WTC11 (cell line): ENCODE measurements around the gene XKR8. TPM values are rescaled to one million over a fixed set of nuclear protein-coding genes. Genes with fewer than 3 reads are reported as not detected.

Experiments
- ATAC-seq: fragments of 200-7000 bp; cut with Tn5 transposase; 2 replicates; pipeline ENCODE4 v1.10.0; 2021; ENCODE audit warnings: mild to moderate bottlenecking, moderate library complexity
- CTCF ChIA-PET: fragments of 300-600 bp; sonication (Branson Sonifier 250); formaldehyde crosslinking; loops from one replicate; lab custom pipeline; 2021; ENCODE audit warnings: antibody characterized with exemption; lab: Charles Lee
- POLR2A ChIA-PET: fragments of 350-600 bp; sonication (Branson Sonifier 250); formaldehyde crosslinking; loops from one replicate; lab custom pipeline; 2021; ENCODE audit warnings: antibody characterized with exemption; lab: Charles Lee
- DNase-seq: peaks from one replicate; pipeline ENCODE4 v3.0.0; 2021; ENCODE audit warnings: low spot score
- H3K27ac Mint-ChIP-seq: 2 replicates; pipeline ENCODE4 v1.8.0; 2021; ENCODE audit warnings: mixed read lengths
- H3K27me3 Mint-ChIP-seq: 2 replicates; pipeline ENCODE4 v1.8.0; 2021; ENCODE audit warnings: low read depth, mild to moderate bottlenecking, moderate library complexity, mixed read lengths
- H3K36me3 Mint-ChIP-seq: 2 replicates; pipeline ENCODE4 v1.8.0; 2021; ENCODE audit warnings: mixed read lengths
- H3K4me1 Mint-ChIP-seq: 2 replicates; pipeline ENCODE4 v1.8.0; 2022; ENCODE audit warnings: mixed read lengths
- H3K4me3 Mint-ChIP-seq: 2 replicates; pipeline ENCODE4 v1.8.0; 2021; ENCODE audit warnings: mild to moderate bottlenecking, moderate library complexity, mixed read lengths
- H3K9me3 Mint-ChIP-seq: 2 replicates; pipeline ENCODE4 v1.8.0; 2021; ENCODE audit warnings: mixed read lengths
- CREB1 ChIP-seq: sonication (generic); formaldehyde crosslinking; IDR thresholded peaks from 2 replicates; pipeline ENCODE4 v1.8.0; 2023; ENCODE audit warnings: mild to moderate bottlenecking, missing genetic modification reagents
- CREM ChIP-seq: sonication (generic); formaldehyde crosslinking; IDR thresholded peaks from 2 replicates; pipeline ENCODE4 v1.8.1; 2022; ENCODE audit warnings: mild to moderate bottlenecking, missing genetic modification reagents, moderate library complexity
- ELF4 ChIP-seq: sonication (generic); formaldehyde crosslinking; IDR thresholded peaks from 2 replicates; pipeline ENCODE4 v1.8.1; 2022; ENCODE audit warnings: low read depth, mild to moderate bottlenecking, moderate library complexity, missing genetic modification reagents
- FOXK1 ChIP-seq: sonication (generic); formaldehyde crosslinking; IDR thresholded peaks from 2 replicates; pipeline ENCODE4 v1.8.0; 2022; ENCODE audit warnings: mild to moderate bottlenecking, moderate library complexity, missing genetic modification reagents
- FOXP1 ChIP-seq: sonication (generic); formaldehyde crosslinking; IDR thresholded peaks from 2 replicates; pipeline ENCODE4 v1.8.0; 2022; ENCODE audit warnings: missing genetic modification reagents, mild to moderate bottlenecking, moderate library complexity, borderline replicate concordance
- GTF2I ChIP-seq: fragments of 250-450 bp; sonication (Bioruptor Pico); conservative IDR thresholded peaks from 2 replicates; pipeline ENCODE4 v1.4.0; 2021; ENCODE audit warnings: mild to moderate bottlenecking
- NR3C1 ChIP-seq: sonication (generic); formaldehyde crosslinking; conservative IDR thresholded peaks from 2 replicates; pipeline ENCODE4 v1.8.1; 2023; ENCODE audit warnings: low read depth, mild to moderate bottlenecking, missing genetic modification reagents
- PRRX2 ChIP-seq: fragments of 250-450 bp; sonication (Bioruptor Pico); IDR thresholded peaks from 2 replicates; pipeline ENCODE4 v1.8.0; 2021; ENCODE audit warnings: mild to moderate bottlenecking
- SP1 ChIP-seq: sonication (generic); formaldehyde crosslinking; conservative IDR thresholded peaks from 2 replicates; pipeline ENCODE4 v1.8.1; 2022; ENCODE audit warnings: missing genetic modification reagents
- TCF7 ChIP-seq: sonication (generic); formaldehyde crosslinking; IDR thresholded peaks from 2 replicates; pipeline ENCODE4 v1.8.0; 2022; ENCODE audit warnings: mild to moderate bottlenecking, low read depth, missing genetic modification reagents, moderate library complexity
- TEAD1 ChIP-seq: sonication (generic); formaldehyde crosslinking; IDR thresholded peaks from 2 replicates; pipeline ENCODE4 v1.8.0; 2022; ENCODE audit warnings: mild to moderate bottlenecking, missing genetic modification reagents
- TEAD4 ChIP-seq: sonication (generic); formaldehyde crosslinking; IDR thresholded peaks from 2 replicates; pipeline ENCODE4 v1.8.0; 2022; ENCODE audit warnings: mild to moderate bottlenecking, missing genetic modification reagents
- ZNF121 ChIP-seq: sonication (generic); formaldehyde crosslinking; IDR thresholded peaks from 2 replicates; pipeline ENCODE4 v1.8.0; 2023; ENCODE audit warnings: missing genetic modification reagents
- ZNF219 ChIP-seq: sonication (generic); formaldehyde crosslinking; IDR thresholded peaks from 2 replicates; pipeline ENCODE4 v1.8.0; 2023; ENCODE audit warnings: missing genetic modification reagents, mild to moderate bottlenecking, borderline replicate concordance
- ZNF263 ChIP-seq: sonication (generic); formaldehyde crosslinking; IDR thresholded peaks from 2 replicates; pipeline ENCODE4 v1.8.1; 2022; ENCODE audit warnings: low read depth, mild to moderate bottlenecking, moderate library complexity, missing genetic modification reagents
- total RNA-seq: library from RNA; stranded (reverse); gene quantifications from 3 replicates; pipeline ENCODE4 v1.2.3, GENCODE V29; 2021
- TF ChIP-seq, protein P1 (sequence below): sonication (generic); formaldehyde crosslinking; IDR thresholded peaks from 2 replicates; pipeline ENCODE4 v1.8.1; 2022; ENCODE audit warnings: missing genetic modification reagents, borderline replicate concordance
- TF ChIP-seq, protein P2 (sequence below): sonication (generic); formaldehyde crosslinking; IDR thresholded peaks from 2 replicates; pipeline ENCODE4 v1.8.1; 2023; ENCODE audit warnings: mild to moderate bottlenecking, missing genetic modification reagents
- TF ChIP-seq, protein P3 (sequence below): sonication (generic); formaldehyde crosslinking; IDR thresholded peaks from 2 replicates; pipeline ENCODE4 v1.8.0; 2023; ENCODE audit warnings: missing genetic modification reagents
- TF ChIP-seq, protein P4 (sequence below): sonication (generic); formaldehyde crosslinking; conservative IDR thresholded peaks from 2 replicates; pipeline ENCODE4 v1.8.1; 2022; ENCODE audit warnings: mild to moderate bottlenecking, missing genetic modification reagents
- TF ChIP-seq, protein P5 (sequence below): sonication (generic); formaldehyde crosslinking; IDR thresholded peaks from 2 replicates; pipeline ENCODE4 v1.8.0; 2022; ENCODE audit warnings: mild to moderate bottlenecking, missing genetic modification reagents
- TF ChIP-seq, protein P6 (sequence below): sonication (generic); formaldehyde crosslinking; IDR thresholded peaks from 2 replicates; pipeline ENCODE4 v1.8.1; 2022; ENCODE audit warnings: low read depth, mild to moderate bottlenecking, moderate library complexity, missing genetic modification reagents, borderline replicate concordance
- TF ChIP-seq, protein P7 (sequence below): fragments of 250-450 bp; sonication (Bioruptor Pico); IDR thresholded peaks from 2 replicates; pipeline ENCODE4 v1.9.0; 2021; ENCODE audit warnings: mild to moderate bottlenecking

XKR8 gene
- total RNA-seq, 1 experiment from 2014 or later: 15.5 TPM

DNA sequence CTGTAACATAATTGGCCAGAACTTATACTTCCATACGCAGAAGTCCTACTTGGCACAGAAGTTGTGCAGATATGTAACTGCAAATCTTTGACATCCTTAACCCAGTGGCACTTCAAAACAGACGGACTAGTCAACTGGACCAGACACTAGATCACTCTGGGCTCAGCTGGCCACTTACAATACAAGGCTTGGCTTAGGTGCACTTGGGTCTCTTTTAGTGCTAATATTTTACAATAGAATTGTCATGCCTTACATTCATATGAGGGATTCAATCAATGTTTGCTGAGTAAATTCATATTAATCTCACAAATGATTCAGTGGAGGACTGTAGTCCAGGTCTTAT is 20.1 kb downstream of the XKR8 start:
- DNase-seq (no peak), ATAC-seq (no peak)
- no peak overlapping the region for H3K27ac Mint-ChIP-seq
- no peaks in the 10 kb centered on the region for H3K27me3 Mint-ChIP-seq
- no peak for TF ChIP-seq ZNF121 (CRISPR knock-in tag)
- TF ChIP-seq, protein P1, sequence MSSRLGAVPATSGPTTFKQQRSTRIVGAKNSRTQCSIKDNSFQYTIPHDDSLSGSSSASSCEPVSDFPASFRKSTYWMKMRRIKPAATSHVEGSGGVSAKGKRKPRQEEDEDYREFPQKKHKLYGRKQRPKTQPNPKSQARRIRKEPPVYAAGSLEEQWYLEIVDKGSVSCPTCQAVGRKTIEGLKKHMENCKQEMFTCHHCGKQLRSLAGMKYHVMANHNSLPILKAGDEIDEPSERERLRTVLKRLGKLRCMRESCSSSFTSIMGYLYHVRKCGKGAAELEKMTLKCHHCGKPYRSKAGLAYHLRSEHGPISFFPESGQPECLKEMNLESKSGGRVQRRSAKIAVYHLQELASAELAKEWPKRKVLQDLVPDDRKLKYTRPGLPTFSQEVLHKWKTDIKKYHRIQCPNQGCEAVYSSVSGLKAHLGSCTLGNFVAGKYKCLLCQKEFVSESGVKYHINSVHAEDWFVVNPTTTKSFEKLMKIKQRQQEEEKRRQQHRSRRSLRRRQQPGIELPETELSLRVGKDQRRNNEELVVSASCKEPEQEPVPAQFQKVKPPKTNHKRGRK (CRISPR knock-in tag): no peak
- TF ChIP-seq, protein P2, sequence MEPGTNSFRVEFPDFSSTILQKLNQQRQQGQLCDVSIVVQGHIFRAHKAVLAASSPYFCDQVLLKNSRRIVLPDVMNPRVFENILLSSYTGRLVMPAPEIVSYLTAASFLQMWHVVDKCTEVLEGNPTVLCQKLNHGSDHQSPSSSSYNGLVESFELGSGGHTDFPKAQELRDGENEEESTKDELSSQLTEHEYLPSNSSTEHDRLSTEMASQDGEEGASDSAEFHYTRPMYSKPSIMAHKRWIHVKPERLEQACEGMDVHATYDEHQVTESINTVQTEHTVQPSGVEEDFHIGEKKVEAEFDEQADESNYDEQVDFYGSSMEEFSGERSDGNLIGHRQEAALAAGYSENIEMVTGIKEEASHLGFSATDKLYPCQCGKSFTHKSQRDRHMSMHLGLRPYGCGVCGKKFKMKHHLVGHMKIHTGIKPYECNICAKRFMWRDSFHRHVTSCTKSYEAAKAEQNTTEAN (CRISPR knock-in tag): no peak
- no peak for TF ChIP-seq TEAD1 (CRISPR knock-in tag)
- ChIA-PET POLR2A (no interaction called here), CTCF (interaction anchor here (1.3 to 4.2 kb wide), 4 partner anchors 20 to 122 kb away, joined by 3 to 19 read pairs (median 5); partner anchors contain the start of genes THEMIS2 and XKR8)
- H3K9me3 Mint-ChIP-seq: no peaks in the 10 kb centered on the region
- no peak overlapping the region for H3K4me3 Mint-ChIP-seq
- H3K4me1 Mint-ChIP-seq: no peaks in the 10 kb centered on the region
- no peaks in the 10 kb centered on the region; the same call in 1 of the 2 replicates for H3K36me3 Mint-ChIP-seq

DNA sequence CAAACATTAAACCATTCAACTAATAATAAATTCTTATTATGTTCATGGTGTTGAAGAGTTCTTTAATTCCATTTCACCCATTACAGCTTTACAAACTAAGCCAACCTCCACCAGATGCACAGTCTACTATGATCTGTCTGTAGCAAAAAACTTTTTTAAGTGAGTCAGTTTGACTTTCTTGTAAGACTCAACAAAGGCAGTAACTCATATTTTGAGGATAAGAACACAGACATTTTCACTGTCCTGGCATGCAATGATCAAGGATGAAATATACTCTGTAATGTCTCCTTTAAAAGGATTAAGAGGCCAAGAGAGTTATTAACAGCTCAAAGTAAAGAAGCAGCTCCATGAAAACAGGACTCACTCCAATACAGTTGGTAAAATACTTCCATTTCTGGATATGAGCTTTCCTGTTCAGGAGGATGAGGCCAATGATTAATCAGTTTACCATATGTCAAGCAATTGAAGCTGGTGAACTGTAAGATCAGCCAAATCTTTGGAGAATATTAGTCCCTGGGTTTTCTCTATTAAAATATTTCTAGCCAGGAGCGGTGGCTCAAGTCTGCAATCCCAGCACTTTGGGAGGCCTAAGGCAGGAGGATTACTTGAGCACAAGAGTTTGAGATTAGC is 20.6 kb downstream of the XKR8 start:
- Mint-ChIP-seq H3K27ac (no peak overlapping the region), H3K4me3 (no peak overlapping the region), H3K36me3 (no peaks in the 10 kb centered on the region; the same call in none of the 2 replicates), H3K9me3 (no peaks in the 10 kb centered on the region), H3K27me3 (no peaks in the 10 kb centered on the region), H3K4me1 (no peaks in the 10 kb centered on the region)
- no peak for TF ChIP-seq TEAD4 (CRISPR knock-in tag)
- no peak for DNase-seq
- POLR2A ChIA-PET: no interaction called here
- ATAC-seq: no peak
- CTCF ChIA-PET: interaction anchor here (1.4 to 4.2 kb wide), 4 partner anchors 20 to 122 kb away, joined by 3 to 19 read pairs (median 6); partner anchors contain the start of gene XKR8

DNA sequence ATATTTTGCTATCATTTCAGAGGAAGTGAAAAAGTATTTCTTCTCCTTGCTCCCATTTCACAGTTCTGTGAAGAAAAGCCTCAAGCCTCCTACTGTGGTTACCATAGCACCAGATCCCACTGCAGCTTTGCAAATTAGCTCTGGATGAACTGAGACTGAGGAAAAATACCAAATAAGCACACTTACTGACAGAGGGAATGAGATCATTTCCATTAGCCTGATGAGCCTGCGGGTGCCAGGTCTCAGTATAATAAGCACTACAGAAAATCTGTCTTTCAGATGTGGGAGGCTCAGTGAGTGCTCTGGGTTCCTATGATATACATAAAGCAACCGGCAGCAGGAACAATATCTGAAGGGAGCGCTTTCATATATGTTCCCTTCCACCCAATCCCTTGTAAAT is 21.4 kb downstream of the XKR8 start:
- Mint-ChIP-seq H3K4me3 (no peak overlapping the region), H3K9me3 (no peaks in the 10 kb centered on the region), H3K27me3 (no peaks in the 10 kb centered on the region), H3K27ac (no peak overlapping the region), H3K36me3 (no peaks in the 10 kb centered on the region; the same call in none of the 2 replicates), H3K4me1 (no peaks in the 10 kb centered on the region)
- TF ChIP-seq, protein P3, sequence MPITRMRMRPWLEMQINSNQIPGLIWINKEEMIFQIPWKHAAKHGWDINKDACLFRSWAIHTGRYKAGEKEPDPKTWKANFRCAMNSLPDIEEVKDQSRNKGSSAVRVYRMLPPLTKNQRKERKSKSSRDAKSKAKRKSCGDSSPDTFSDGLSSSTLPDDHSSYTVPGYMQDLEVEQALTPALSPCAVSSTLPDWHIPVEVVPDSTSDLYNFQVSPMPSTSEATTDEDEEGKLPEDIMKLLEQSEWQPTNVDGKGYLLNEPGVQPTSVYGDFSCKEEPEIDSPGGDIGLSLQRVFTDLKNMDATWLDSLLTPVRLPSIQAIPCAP (CRISPR knock-in tag): no peak
- TF ChIP-seq, protein P4, sequence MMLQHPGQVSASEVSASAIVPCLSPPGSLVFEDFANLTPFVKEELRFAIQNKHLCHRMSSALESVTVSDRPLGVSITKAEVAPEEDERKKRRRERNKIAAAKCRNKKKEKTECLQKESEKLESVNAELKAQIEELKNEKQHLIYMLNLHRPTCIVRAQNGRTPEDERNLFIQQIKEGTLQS (CRISPR knock-in tag): no peak
- TF ChIP-seq, protein P5, sequence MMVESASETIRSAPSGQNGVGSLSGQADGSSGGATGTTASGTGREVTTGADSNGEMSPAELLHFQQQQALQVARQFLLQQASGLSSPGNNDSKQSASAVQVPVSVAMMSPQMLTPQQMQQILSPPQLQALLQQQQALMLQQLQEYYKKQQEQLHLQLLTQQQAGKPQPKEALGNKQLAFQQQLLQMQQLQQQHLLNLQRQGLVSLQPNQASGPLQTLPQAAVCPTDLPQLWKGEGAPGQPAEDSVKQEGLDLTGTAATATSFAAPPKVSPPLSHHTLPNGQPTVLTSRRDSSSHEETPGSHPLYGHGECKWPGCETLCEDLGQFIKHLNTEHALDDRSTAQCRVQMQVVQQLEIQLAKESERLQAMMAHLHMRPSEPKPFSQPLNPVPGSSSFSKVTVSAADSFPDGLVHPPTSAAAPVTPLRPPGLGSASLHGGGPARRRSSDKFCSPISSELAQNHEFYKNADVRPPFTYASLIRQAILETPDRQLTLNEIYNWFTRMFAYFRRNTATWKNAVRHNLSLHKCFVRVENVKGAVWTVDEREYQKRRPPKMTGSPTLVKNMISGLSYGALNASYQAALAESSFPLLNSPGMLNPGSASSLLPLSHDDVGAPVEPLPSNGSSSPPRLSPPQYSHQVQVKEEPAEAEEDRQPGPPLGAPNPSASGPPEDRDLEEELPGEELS (CRISPR knock-in tag): no peak
- no peak for TF ChIP-seq GTF2I
- no peak for TF ChIP-seq FOXK1 (CRISPR knock-in tag)
- TF ChIP-seq ZNF219: no peak
- TF ChIP-seq, protein P6, sequence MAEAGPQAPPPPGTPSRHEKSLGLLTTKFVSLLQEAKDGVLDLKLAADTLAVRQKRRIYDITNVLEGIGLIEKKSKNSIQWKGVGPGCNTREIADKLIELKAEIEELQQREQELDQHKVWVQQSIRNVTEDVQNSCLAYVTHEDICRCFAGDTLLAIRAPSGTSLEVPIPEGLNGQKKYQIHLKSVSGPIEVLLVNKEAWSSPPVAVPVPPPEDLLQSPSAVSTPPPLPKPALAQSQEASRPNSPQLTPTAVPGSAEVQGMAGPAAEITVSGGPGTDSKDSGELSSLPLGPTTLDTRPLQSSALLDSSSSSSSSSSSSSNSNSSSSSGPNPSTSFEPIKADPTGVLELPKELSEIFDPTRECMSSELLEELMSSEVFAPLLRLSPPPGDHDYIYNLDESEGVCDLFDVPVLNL (CRISPR knock-in tag): no peak
- no peak for TF ChIP-seq ELF4 (CRISPR knock-in tag)
- no peak for TF ChIP-seq FOXP1 (CRISPR knock-in tag)
- TF ChIP-seq TCF7: no peak
- TF ChIP-seq, protein P7, sequence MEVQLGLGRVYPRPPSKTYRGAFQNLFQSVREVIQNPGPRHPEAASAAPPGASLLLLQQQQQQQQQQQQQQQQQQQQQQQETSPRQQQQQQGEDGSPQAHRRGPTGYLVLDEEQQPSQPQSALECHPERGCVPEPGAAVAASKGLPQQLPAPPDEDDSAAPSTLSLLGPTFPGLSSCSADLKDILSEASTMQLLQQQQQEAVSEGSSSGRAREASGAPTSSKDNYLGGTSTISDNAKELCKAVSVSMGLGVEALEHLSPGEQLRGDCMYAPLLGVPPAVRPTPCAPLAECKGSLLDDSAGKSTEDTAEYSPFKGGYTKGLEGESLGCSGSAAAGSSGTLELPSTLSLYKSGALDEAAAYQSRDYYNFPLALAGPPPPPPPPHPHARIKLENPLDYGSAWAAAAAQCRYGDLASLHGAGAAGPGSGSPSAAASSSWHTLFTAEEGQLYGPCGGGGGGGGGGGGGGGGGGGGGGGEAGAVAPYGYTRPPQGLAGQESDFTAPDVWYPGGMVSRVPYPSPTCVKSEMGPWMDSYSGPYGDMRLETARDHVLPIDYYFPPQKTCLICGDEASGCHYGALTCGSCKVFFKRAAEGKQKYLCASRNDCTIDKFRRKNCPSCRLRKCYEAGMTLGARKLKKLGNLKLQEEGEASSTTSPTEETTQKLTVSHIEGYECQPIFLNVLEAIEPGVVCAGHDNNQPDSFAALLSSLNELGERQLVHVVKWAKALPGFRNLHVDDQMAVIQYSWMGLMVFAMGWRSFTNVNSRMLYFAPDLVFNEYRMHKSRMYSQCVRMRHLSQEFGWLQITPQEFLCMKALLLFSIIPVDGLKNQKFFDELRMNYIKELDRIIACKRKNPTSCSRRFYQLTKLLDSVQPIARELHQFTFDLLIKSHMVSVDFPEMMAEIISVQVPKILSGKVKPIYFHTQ: no peak
- TF ChIP-seq TEAD1 (CRISPR knock-in tag): no peak
- TF ChIP-seq PRRX2 (CRISPR knock-in tag): no peak
- TF ChIP-seq CREM (CRISPR knock-in tag): no peak
- no peak for TF ChIP-seq CREB1 (CRISPR knock-in tag)
- TF ChIP-seq ZNF263 (CRISPR knock-in tag): no peak
- no peak for TF ChIP-seq SP1 (CRISPR knock-in tag)
- no peak for TF ChIP-seq NR3C1 (CRISPR knock-in tag)
- CTCF ChIA-PET: interaction anchor here (0.7 to 4.2 kb wide), 3 partner anchors 21 to 123 kb away, joined by 3 to 19 read pairs (median 4); partner anchors contain the start of gene XKR8
- DNase-seq: no peak
- POLR2A ChIA-PET: no interaction called here
- no peak for ATAC-seq
